Aorta (tissue), 5 donors: Measurements from ENCODE around the gene VEGFC. TPM values are rescaled to one million over a fixed set of nuclear protein-coding genes. Genes with fewer than 3 reads are reported as not detected.
A peak's percentile ranks its signal among the peaks of the same experiment; 100 is the strongest.

Experiments
- ATAC-seq: fragments of 200-7000 bp; cut with Tn5 transposase; one replicate; pipeline ENCODE4 v1.9.1; 2022; ENCODE audit warnings: moderate library complexity; ENCODE audit not compliant: low FRiP score
- DNase-seq, 2 donors: peaks; one replicate each; pipeline ENCODE4 v3.0.0-alpha.2; 2020
- H3K27ac ChIP-seq, 2 donors: one replicate each; pipeline ENCODE4 v1.5.1; 2013; ENCODE audit warnings: low read length in 2 of 2, mild to moderate bottlenecking in 2 of 2, moderate library complexity in 2 of 2, control low read depth in 1 of 2, inconsistent platforms in 1 of 2, low read depth in 1 of 2
- H3K27me3 ChIP-seq, 2 donors: one replicate each; pipeline ENCODE4 v1.6.1; 2013; ENCODE audit warnings: control low read depth in 1 of 2, low read length in 1 of 2, mild to moderate bottlenecking in 1 of 2, moderate library complexity in 1 of 2; ENCODE audit not compliant: insufficient read depth in 2 of 2, control insufficient read depth in 1 of 2
- H3K36me3 ChIP-seq, 2 donors: one replicate each; pipeline ENCODE4 v1.6.1; 2013; ENCODE audit warnings: control low read depth in 1 of 2, low read length in 1 of 2, mild to moderate bottlenecking in 1 of 2; ENCODE audit not compliant: insufficient read depth in 2 of 2, control insufficient read depth in 1 of 2
- H3K4me1 ChIP-seq, 2 donors: one replicate each; pipeline ENCODE4 v1.6.1; 2013; ENCODE audit warnings: low read length in 2 of 2, control low read depth in 1 of 2, mild to moderate bottlenecking in 1 of 2, moderate library complexity in 1 of 2; ENCODE audit not compliant: insufficient read depth in 2 of 2, control insufficient read depth in 1 of 2
- H3K4me3 ChIP-seq, 2 donors: one replicate each; pipeline ENCODE4 v1.5.1; 2013; ENCODE audit warnings: low read length in 2 of 2, control low read depth in 1 of 2, mild to moderate bottlenecking in 1 of 2
- H3K9me3 ChIP-seq: one replicate; pipeline ENCODE4 v1.6.1; 2013; ENCODE audit warnings: mild to moderate bottlenecking, low read length; ENCODE audit not compliant: control insufficient read depth
- WGBS, 2 donors: extraction: QIAGEN DNeasy Blood & Tissue Kit; methylation state at CpG; one replicate each; pipeline ENCODE4 v1.1.7; 2013; 5-methylcytosine and 5-hydroxymethylcytosine counted together
- intact Hi-C, 2 donors: fragments of 100-400 bp; cut with DNase I; formaldehyde crosslinking; loops; one replicate each; pipeline versions ENCODE4 v1.14.2 to v1.15.0; 2022
- polyA plus RNA-seq, 2 donors: library from polyadenylated mRNA; stranded (reverse); fragments of 200-250 nt; gene quantifications; one replicate each; pipeline ENCODE4 v1.2.3, GENCODE V29; 2013
- total RNA-seq, 2 donors: library from RNA; stranded (reverse); fragmentation: NEBNext Ultra II Directional; extraction: Animal tissue kit (Norgen Biotek cat#: 25700); gene quantifications; one replicate each; pipeline ENCODE4 v1.2.1, GENCODE V29; 2021
- donor health status: healthy with polysubstance abuse.
- donor health status: Bipolar disorder and iron deficiency.
- donor health status: DM: no; HTN: no; CAD: no.
- donor health status: DM: no; HTN: no; CAD: no.
- donor health status: DM: yes; HTN: yes; CAD: no.

VEGFC gene
- total and polyA plus RNA-seq, 4 donors, result 0.59 to 25.3 (median 20.2) TPM; not detected in 1

- peak; percentile 47 to 79 for DNase-seq
- no peaks in the 10 kb centered on the region for H3K27me3 ChIP-seq
- no peak overlapping the region for H3K27ac ChIP-seq
- 1% methylated on average over 45 of the region's 45 CpGs for WGBS, 2 donors
- no peaks in the 10 kb centered on the region for H3K4me1 ChIP-seq
- intact Hi-C loops, result loop anchor here in 1 of 2 donors (5.0 kb wide), 1 partner anchor 256 kb away; no protein-coding TSS in a partner anchor
- ATAC-seq, result peak; percentile 34
- H3K4me3 ChIP-seq, result peak overlapping the region; percentile 79 to 96
- H3K36me3 ChIP-seq, result no peaks in the 10 kb centered on the region
- no peaks in the 10 kb centered on the region for H3K9me3 ChIP-seq
Observed at GRCh38 chr4:176791591-176792325, 964 bp downstream of the VEGFC start.

GRCh38 chr4:176790398-176790797 lies 2.3 kb downstream of the VEGFC start:
- Histone ChIP-seq H3K27ac (no peak overlapping the region), H3K36me3 (no peaks in the 10 kb centered on the region), H3K9me3 (no peaks in the 10 kb centered on the region), H3K4me1 (no peaks in the 10 kb centered on the region), H3K4me3 (no peak overlapping the region), H3K27me3 (no peaks in the 10 kb centered on the region)
- ATAC-seq, result no peak
- no peak for DNase-seq
- 79 to 97% methylated on average over 4 of the region's 4 CpGs for WGBS, 2 donors
- intact Hi-C loops, result loop anchor here in 1 of 2 donors (5.0 kb wide), 1 partner anchor 257 kb away; no protein-coding TSS in a partner anchor

- Histone ChIP-seq H3K27ac (no peak overlapping the region), H3K36me3 (no peaks in the 10 kb centered on the region), H3K27me3 (no peaks in the 10 kb centered on the region), H3K4me3 (no peak overlapping the region), H3K4me1 (no peaks in the 10 kb centered on the region), H3K9me3 (no peaks in the 10 kb centered on the region)
- intact Hi-C loops, result loop anchor here in 1 of 2 donors (5.0 kb wide), 1 partner anchor 257 kb away; no protein-coding TSS in a partner anchor
- ATAC-seq (no peak), DNase-seq (no peak)
- 16 to 25% methylated on average over 1 of the region's 1 CpG for WGBS, 2 donors
Observed at GRCh38 chr4:176789955-176790354, 2.8 kb downstream of the VEGFC start.

- Histone ChIP-seq H3K4me3 (no peak overlapping the region), H3K36me3 (no peaks in the 10 kb centered on the region), H3K9me3 (no peaks in the 10 kb centered on the region), H3K27ac (no peak overlapping the region), H3K4me1 (no peaks in the 10 kb centered on the region), H3K27me3 (no peaks in the 10 kb centered on the region)
- intact Hi-C loops, result no loop called here
- ATAC-seq (no peak), DNase-seq (no peak)
- 88 to 95% methylated on average over 6 of the region's 6 CpGs for WGBS, 2 donors
Observed at GRCh38 chr4:176788971-176789370, 3.8 kb downstream of the VEGFC start.

- 65 to 74% methylated on average over 8 of the region's 8 CpGs for WGBS, 2 donors
- intact Hi-C loops, result no loop called here
- Histone ChIP-seq H3K27ac (no peak overlapping the region), H3K36me3 (no peaks in the 10 kb centered on the region), H3K4me1 (no peaks in the 10 kb centered on the region), H3K27me3 (no peaks in the 10 kb centered on the region), H3K9me3 (no peaks in the 10 kb centered on the region), H3K4me3 (no peak overlapping the region)
- ATAC-seq, result no peak
- DNase-seq, result no peak
Observed at GRCh38 chr4:176788248-176788647, 4.5 kb downstream of the VEGFC start.

- H3K4me3 ChIP-seq, result no peak overlapping the region
- DNase-seq (no peak), ATAC-seq (no peak)
- H3K9me3 ChIP-seq, result no peaks in the 10 kb centered on the region
- H3K27me3 ChIP-seq, result no peaks in the 10 kb centered on the region
- 88 to 93% methylated on average over 2 of the region's 2 CpGs for WGBS, 2 donors
- no peaks in the 10 kb centered on the region for H3K4me1 ChIP-seq
- no peak overlapping the region for H3K27ac ChIP-seq
- intact Hi-C loops, result no loop called here
- H3K36me3 ChIP-seq, result no peaks in the 10 kb centered on the region
Observed at GRCh38 chr4:176784816-176785215, 7.9 kb downstream of the VEGFC start.

- intact Hi-C loops, result no loop called here
- no peaks in the 10 kb centered on the region for H3K4me1 ChIP-seq
- no peak for DNase-seq
- no peak for ATAC-seq
- no peaks in the 10 kb centered on the region for H3K27me3 ChIP-seq
- no peak overlapping the region for H3K4me3 ChIP-seq
- no peaks in the 10 kb centered on the region for H3K9me3 ChIP-seq
- H3K36me3 ChIP-seq, result no peaks in the 10 kb centered on the region
- 83 to 88% methylated on average over 2 of the region's 2 CpGs for WGBS, 2 donors
- no peak overlapping the region for H3K27ac ChIP-seq
Observed at GRCh38 chr4:176782794-176783193, 9.9 kb downstream of the VEGFC start.

- H3K4me1 ChIP-seq, result no peaks in the 10 kb centered on the region
- ATAC-seq (no peak), DNase-seq (no peak)
- no peak overlapping the region for H3K27ac ChIP-seq
- H3K4me3 ChIP-seq, result no peak overlapping the region
- intact Hi-C loops, result no loop called here
- no peaks in the 10 kb centered on the region for H3K9me3 ChIP-seq
- H3K27me3 ChIP-seq, result no peaks in the 10 kb centered on the region
- no peaks in the 10 kb centered on the region for H3K36me3 ChIP-seq
- 95 to 97% methylated on average over 5 of the region's 5 CpGs for WGBS, 2 donors
Observed at GRCh38 chr4:176782191-176782590, 10.5 kb downstream of the VEGFC start.

- DNase-seq (no peak), ATAC-seq (no peak)
- Histone ChIP-seq H3K4me1 (no peaks in the 10 kb centered on the region), H3K36me3 (no peaks in the 10 kb centered on the region), H3K9me3 (no peaks in the 10 kb centered on the region), H3K27ac (no peak overlapping the region), H3K27me3 (no peaks in the 10 kb centered on the region), H3K4me3 (no peak overlapping the region)
- 87 to 93% methylated on average over 4 of the region's 4 CpGs for WGBS, 2 donors
- intact Hi-C loops, result no loop called here
Observed at GRCh38 chr4:176781739-176782100, 11.0 kb downstream of the VEGFC start.
